ENCODE results near the gene MAP10. TPM values are rescaled to one million over a fixed set of nuclear protein-coding genes. Genes with fewer than 3 reads are reported as not detected.

MAP10 gene
- total RNA-seq, 1 experiment from 2014 or later: 1.2 TPM

GRCh38 chr1:232795497-232796053, 9.6 kb upstream of the MAP10 start:
- Histone ChIP-seq H4K5ac (ENCODE audit: insufficient read length, low read depth, low read length) (no peak overlapping the region), H2BK20ac (ENCODE audit: low read depth, low read length, poor library complexity, severe bottlenecking) (no peak overlapping the region), H3K9me3 (ENCODE audit: control insufficient read depth, low read depth, low read length) (no peaks in the 10 kb centered on the region), H3K18ac (ENCODE audit: insufficient read length, low read depth, low read length) (no peak overlapping the region), H3T11ph (ENCODE audit: low read length) (no peak overlapping the region), H3K9ac (ENCODE audit: extremely low read depth, insufficient read length, low read length) (no peak overlapping the region), H2AK5ac (ENCODE audit: insufficient read length, low read length) (no peak overlapping the region), H3K79me2 (ENCODE audit: insufficient read depth, low read length) (no peaks in the 10 kb centered on the region), H3K56ac (ENCODE audit: insufficient read length, low read depth, low read length) (no peak overlapping the region), H3K4me1 (ENCODE audit: insufficient read depth, low read length) (no peaks in the 10 kb centered on the region), H4K91ac (ENCODE audit: insufficient read length, low read depth, low read length) (no peak overlapping the region), H2BK120ac (ENCODE audit: low read depth, low read length, poor library complexity, severe bottlenecking) (no peak overlapping the region), H3K27ac (ENCODE audit: insufficient read length, low read depth, low read length) (no peak overlapping the region), H2BK12ac (ENCODE audit: insufficient read length, low read depth, low read length) (no peak overlapping the region), H4K8ac (replicated peaks; ENCODE audit: insufficient read length, low read depth, low read length) (no peak overlapping the region), H3K4me2 (ENCODE audit: insufficient read depth, insufficient read length, low read length) (no peak overlapping the region), H3K79me1 (ENCODE audit: insufficient read depth, low read depth, low read length, poor library complexity, severe bottlenecking) (no peaks in the 10 kb centered on the region), H3K4ac (ENCODE audit: low read depth, low read length) (no peak overlapping the region), H2AFZ (ENCODE audit: low read length) (no peak overlapping the region), H3K23ac (ENCODE audit: insufficient read length, low read depth, low read length) (no peak overlapping the region), H3K14ac (ENCODE audit: insufficient read depth, low read length) (no peak overlapping the region), H3K23me2 (ENCODE audit: insufficient read length, low read depth, low read length, poor library complexity, severe bottlenecking) (no peaks in the 10 kb centered on the region), H4K20me1 (ENCODE audit: control insufficient read depth, insufficient read depth, insufficient read length) (no peaks in the 10 kb centered on the region), H2BK5ac (ENCODE audit: insufficient read length, low read length) (no peak overlapping the region), H2BK15ac (ENCODE audit: low read depth, low read length) (no peak overlapping the region), H3K27me3 (ENCODE audit: insufficient read depth, low read length) (no peaks in the 10 kb centered on the region)
- Mint-ChIP-seq H3K9me3 (no peaks in the 10 kb centered on the region), H3K36me3 (ENCODE audit: insufficient read depth in 1 of 3, low read depth in 3 of 3) (no peaks in the 10 kb centered on the region), H3K27me3 (ENCODE audit: low read depth) (no peaks in the 10 kb centered on the region), H3K4me3 (no peak overlapping the region), H3K27ac (no peak overlapping the region), H3K4me1 (0 out of 4 replicates have a peak, but pooled peaks cover 0 to 2% of the 10 kb centered on the region in 2 experiments)
- DNase-seq: no peak
- no peak for TF ChIP-seq CTCF (conservative IDR thresholded peaks at IDR 0.05)
- WGBS (ENCODE audit: extremely low coverage, insufficient read length, low lambda C conversion rate): no CpG with 5 or more reads among the region's 3 CpGs
